HT1080 (cell line): Measurements from ENCODE around the gene RPS27. TPM values are rescaled to one million over a fixed set of nuclear protein-coding genes. Genes with fewer than 3 reads are reported as not detected.

Source experiments
- DNase-seq: peaks from one replicate; pipeline ENCODE4 v3.0.0-alpha.2; 2015; ENCODE audit warnings: low read depth
- polyA plus RNA-seq, 2 experiments: library from polyadenylated mRNA; depleted of rRNA; stranded (reverse); fragments of >200 nt; gene quantifications; 2 replicates each; pipeline ENCODE4 v1.2.3, GENCODE V29; 2015
- total RNA-seq: library from RNA; depleted of rRNA; stranded (reverse); fragments of >200 nt; shearing (Covaris generic); gene quantifications from 2 replicates; pipeline ENCODE4 v1.2.3, GENCODE V29; 2014; rRNA removed

The RPS27 gene
- total RNA-seq = 1,691 and 2,292 TPM in 2 replicates
- 3,179 and 4,701 TPM in 2 replicates for polyA plus RNA-seq (2015; cell fraction: cytosol; rRNA removed)
- 691 and 901 TPM in 2 replicates for polyA plus RNA-seq (2015; cell fraction: nucleus; rRNA removed)

GRCh38 chr1:153990468-153991150 is at the start of gene RPS27:
Gene RPS27 (plus strand): TSS chr1:153990762. CDS start chr1:153990797, 35 bp downstream.
- DNase-seq = peak; percentile 92

GRCh38 chr1:153941826-153942725 is 48.5 kb upstream of the RPS27 start:
- DNase-seq = no peak

DNA sequence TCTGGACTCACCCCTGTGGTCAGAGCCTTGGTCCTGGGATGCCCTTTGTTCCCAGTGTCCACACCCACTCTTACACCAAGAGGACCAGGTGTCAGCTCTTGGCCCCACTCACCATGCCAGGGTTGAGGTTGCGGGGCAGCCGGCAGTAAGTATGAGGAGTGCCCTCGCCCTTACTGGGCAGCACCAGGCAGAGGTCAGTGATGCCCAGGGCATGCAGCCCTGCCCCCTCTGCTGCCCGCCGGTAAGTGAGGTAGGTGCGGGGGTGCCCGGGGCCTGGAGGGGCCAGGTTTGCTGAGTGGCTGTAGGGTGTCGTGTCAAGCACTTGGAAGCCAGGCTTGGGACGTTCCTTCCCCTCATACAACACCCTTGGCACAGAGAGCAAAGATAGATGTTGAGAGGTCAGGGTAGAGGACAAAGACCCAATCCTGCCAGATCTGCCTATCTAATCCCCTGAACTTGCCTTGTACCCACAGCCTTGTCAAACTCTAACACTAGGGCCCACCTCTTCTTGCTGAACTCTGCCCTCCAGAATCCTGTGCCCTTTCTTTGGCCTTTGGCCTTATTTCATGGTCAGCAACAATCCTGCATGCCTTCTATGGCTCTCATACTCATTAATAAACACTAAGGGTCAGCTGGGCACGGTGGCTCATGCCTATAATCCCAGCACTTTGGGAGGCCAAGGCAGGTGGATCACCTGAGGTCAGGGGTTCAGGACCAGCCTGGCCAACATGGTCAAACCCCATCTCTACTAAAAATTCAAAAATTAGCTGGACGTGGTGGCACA is 47.6 kb upstream of the RPS27 start:
- no peak for DNase-seq

- DNase-seq = no peak
Observed at GRCh38 chr1:153944005-153944826, 46.3 kb upstream of the RPS27 start.

GRCh38 chr1:153944827-153945117 is 45.8 kb upstream of the RPS27 start:
- DNase-seq = no peak

GRCh38 chr1:153945131-153945794 is 45.3 kb upstream of the RPS27 start:
- peak; percentile 13 for DNase-seq

DNA sequence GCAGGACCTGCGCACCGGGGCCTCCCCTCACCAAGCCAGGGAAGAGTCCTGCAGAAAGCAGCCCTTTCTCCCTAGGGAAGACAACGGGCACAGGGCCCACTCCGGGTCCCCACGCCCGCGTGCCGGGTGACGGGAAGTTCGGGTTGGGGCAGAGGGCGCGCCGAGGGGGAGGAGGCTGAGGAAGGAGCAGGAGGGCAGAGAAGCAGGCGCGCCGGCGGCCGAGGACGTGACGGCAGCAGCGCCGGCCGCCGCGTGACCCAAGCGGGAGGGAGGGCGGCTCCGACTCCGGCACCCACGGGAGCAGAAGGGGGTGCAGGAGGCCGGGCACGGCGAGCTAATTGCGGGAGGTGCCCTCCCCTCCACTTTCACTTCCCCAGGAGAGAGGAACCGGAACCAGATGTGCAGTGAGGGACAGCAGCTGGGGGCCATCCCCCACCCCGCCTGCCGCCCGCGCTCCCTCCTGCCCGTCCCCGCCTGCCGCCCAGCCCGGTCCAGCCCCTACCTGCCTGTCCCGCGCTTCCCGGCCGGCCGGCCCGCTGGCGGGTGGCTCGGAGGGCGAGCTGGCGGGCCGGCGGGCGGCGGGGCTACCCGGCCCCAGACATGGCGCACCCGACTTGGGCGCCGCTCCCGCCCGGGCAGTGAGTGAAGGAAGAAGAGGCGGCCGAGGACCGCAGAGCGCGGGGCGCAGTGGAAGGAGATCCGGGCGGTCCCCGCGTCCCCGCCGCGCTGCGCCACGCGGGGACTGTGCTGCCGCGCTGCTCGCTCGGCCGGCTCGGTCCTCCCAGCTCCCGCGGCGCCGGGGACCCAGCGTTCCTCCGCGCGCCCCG is 44.6 kb upstream of the RPS27 start:
- DNase-seq = peak; percentile 66

DNA sequence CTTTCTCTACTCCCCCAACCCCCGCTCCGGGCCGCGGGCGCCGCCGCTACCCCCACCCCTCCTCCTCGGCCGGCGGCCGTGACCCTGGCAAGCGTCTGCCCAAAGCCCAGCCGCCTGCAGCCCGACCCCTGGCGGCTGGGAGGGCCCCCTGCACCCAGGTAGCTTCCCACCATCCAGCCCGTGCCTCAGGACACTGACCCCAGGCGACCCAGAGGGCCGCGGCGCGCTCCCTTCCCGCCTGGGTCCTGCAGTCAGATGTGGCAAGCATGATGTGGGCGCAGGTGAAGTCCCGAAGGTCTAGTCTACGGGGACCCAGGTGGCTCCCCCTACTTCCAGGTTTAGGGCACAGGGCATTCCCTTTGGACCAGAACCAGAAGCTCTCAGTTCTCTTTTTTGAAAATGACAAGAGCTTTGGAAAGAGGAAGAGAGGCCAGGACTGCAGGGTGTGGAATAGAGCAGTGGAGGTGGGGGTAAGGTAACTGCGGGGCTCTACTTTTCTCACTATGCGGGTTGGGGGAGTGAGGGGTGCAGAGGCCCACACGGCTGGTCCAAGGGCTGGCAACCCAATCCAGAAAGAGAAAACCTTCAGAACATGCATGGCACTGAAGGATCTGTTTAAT is 43.8 kb upstream of the RPS27 start, which contains the start of gene DENND4B:
Gene DENND4B, minus strand, starts transcription at position 97 of the 620 bp plus-strand sequence. CDS start 2,344 bp downstream, outside the sequence.
- peak; percentile 71 for DNase-seq

GRCh38 chr1:153951183-153951582 is 39.4 kb upstream of the RPS27 start:
- no peak for DNase-seq

- DNase-seq = no peak
Observed at GRCh38 chr1:153951801-153952200, 38.8 kb upstream of the RPS27 start.

GRCh38 chr1:153953859-153954365 is 36.6 kb upstream of the RPS27 start:
- no peak for DNase-seq

GRCh38 chr1:153954826-153955225 is 35.7 kb upstream of the RPS27 start:
- DNase-seq = no peak

DNA sequence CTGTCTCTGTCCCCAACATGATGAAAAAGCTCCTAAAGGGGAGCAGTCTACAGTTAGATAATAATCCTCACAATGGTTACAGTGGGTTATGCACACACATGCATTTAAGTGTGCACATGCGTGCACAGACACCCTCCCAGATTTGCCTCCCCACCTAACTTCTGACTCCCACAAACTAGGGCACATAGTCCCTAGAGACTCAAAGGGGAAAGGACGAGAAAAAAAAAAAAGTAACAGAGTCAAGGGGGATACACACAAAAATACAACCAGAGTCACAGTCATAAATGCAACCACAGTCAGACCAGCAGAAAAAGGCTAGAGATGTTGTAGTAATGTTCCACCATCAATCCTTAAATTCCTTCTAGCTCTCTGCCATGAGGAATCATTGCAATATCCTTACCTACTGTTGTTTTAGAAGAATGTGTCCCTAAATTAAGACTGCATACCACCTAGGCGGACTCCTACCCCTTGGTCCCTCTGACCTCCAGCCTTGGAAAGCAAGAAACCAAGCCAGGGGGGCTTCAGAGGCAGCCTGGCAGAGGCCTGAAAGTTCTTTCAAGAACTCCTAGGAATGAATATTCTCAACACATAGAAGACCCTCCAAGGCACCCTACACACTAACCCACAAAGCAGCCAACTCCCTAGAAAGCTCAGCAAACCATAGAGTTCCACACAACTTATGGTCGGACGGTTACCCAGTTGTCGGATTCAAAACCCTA is 33.4 kb upstream of the RPS27 start:
- DNase-seq = no peak

DNA sequence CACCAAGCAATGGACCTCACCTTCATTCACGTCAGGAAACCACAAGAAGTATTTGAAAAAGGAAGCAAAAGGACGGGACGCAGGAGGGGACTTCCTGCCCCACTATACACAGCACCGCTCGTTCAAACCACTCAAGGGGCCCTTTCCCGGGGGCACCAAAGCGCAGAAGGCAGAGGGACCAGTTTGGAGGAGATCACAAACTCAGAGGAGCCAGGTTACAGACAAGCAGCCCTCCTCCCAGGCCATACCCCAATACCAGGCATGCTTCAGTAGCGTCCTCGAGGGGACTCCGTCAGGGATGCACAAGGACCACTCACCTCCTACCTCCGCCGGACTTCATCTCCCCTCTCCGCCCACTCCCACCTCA is 32.8 kb upstream of the RPS27 start:
- DNase-seq = peak; percentile 29

GRCh38 chr1:153958111-153958960 is 32.2 kb upstream of the RPS27 start, which contains the start of gene CRTC2:
Gene CRTC2 (minus strand): TSS chr1:153958612. CDS start chr1:153958497, 115 bp downstream.
- peak; percentile 98 for DNase-seq

- no peak for DNase-seq
Observed at GRCh38 chr1:153958961-153959260, 31.7 kb upstream of the RPS27 start.

GRCh38 chr1:153959454-153959853 is 31.1 kb upstream of the RPS27 start:
- no peak for DNase-seq
